GM18868 (cell line): ENCODE measurements around the gene TP53TG5.

ENCODE experiments used
- ATAC-seq: cut with Tn5 transposase; IDR thresholded peaks from one replicate; pipeline ENCODE4 v1.9.1; 2021; ENCODE audit warnings: mild to moderate bottlenecking, moderate library complexity; ENCODE audit not compliant: unreplicated experiment

TP53TG5 gene

DNA sequence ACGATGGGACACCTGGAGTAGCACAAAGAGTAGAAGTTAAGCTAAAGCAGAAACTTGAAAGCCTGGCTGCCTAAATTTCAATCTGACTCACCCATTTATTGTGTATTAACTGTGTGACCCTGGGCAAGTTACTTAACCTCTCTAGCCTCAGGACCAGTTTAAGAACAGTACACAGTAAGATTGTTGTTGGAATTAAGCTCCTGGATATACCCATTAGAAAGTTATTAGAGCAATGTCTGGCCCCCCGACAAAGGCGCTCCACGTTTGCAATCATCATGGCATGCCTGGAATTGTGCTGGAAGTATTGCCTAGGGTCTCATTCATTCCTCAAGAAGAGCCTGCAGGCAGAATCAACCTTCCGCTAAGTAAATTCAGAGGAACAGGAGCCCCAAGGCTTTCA lies 31.3 kb downstream of the TP53TG5 start:
- ATAC-seq, result no peak

DNA sequence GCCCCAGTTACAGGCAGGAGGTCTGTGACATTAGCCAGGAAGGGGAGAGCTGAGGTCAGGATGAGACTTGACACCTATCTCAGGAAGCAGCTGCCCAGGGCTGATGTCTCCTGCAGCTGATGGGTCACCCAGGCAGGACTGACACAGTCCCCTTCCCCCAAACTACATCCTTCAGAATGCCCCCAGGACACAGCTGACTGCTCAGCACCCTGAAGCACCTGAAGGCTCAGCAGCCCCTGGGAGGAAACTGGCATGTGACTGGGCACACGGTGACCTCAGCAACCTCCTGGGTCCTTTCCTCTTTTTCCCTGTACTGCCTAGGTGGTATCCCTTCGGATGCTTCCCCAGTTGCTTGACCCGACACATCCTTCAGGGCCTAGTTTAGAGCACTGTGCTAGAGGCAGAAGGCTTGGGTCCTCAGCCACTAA lies 31.8 kb downstream of the TP53TG5 start:
- ATAC-seq, result no peak

DNA sequence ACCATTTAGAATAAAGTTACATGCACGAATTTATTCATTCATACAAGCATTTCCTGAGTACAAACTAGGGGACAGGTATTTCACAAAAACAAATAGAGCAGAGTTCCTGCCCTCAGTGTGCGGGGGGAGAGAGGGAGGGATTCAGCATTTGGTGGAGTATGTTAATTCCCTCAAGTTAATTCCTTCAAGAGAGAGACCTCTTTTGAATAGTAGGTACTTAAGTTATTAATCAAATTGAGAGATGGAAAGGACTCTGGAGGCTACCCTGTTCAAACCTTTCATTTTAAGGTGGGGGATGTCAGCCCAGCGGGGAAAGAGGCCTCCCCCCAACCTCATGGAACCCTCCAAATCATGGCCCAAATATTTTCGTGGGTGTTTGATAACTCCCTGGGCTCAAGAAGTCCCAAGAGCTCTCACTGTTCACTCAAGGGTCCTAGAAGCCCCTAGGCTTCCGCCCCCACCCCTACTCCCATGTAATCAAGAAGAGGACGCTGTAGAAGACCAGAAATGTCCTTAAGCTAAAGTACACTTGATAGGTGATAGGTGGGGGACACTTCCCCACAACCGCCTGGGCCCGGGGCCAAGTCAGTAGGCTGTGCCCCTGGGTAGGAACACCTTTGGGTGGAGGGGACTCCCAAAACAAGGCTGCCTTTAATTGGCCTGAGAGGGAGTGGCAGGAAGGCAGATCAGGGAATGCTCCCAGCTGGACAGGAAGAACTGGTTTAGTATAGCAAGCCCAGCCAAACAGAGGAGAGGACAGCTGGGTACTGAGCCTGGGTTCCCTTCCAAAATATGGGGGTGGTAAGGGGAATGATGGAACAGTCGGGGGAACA lies 32.8 kb downstream of the TP53TG5 start:
- ATAC-seq, result no peak

DNA sequence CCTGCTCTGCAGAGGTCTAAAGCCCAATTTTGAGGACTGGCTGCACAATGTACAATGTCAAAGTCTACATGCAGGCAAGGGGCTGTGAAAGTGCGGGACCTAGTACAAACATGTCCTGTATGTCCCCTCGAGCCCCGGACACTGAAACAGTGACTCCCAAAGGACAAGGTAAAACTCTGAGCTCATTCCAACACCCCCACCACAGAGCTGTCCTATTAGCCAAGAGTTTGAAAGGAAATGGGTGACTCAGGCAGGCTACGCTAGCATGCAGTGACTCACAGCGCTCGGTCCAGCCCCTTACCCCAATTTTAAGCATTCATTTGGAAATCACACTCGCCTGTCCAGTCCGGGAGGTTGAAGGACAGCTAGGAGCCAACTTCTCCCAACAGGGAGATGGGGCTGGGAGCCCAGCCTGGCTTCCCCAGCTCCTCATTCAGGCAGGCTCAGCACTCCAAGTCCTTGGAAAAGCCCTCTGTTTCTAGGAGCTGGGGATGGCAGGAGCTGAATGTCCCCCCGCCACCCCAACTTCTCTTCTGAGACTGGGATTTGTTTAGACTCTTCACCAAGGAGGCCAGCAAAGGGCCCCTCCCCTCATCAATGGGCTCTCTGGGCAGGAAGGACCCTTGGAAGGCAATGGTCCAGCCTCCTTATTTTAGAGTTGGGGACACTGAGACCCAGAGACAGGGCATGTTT lies 33.8 kb downstream of the TP53TG5 start:
- ATAC-seq, result no peak

DNA sequence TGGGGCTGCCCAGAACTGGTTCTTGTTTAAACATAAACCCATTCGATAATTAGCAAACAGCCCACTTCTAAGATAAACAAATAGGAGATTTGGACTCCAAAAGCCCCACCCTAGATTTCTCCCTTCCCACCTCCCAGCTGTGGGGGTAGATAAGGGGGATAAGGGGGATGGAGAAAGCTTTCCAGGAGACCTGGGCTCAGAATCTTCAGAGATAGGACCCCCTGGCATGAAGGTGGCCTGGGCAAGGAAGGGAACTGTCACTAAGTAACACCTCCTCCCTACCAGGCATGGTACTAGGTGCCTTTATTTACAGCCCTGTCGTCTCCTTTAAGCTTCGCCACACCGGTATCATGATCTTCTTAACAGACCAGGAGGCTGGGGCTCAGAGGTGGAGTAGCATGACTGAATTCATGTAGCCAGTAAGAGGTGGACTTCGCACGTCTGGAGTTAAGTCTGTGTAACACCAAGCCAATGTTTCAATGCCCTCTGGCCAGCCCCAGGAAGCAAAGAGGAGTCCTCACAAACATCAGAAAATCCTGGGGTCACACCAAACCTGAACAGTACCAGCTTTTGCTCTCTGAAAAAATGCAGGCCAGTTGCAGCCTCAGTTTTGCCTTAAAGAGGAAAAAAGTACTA lies 34.5 kb downstream of the TP53TG5 start:
- no peak for ATAC-seq

DNA sequence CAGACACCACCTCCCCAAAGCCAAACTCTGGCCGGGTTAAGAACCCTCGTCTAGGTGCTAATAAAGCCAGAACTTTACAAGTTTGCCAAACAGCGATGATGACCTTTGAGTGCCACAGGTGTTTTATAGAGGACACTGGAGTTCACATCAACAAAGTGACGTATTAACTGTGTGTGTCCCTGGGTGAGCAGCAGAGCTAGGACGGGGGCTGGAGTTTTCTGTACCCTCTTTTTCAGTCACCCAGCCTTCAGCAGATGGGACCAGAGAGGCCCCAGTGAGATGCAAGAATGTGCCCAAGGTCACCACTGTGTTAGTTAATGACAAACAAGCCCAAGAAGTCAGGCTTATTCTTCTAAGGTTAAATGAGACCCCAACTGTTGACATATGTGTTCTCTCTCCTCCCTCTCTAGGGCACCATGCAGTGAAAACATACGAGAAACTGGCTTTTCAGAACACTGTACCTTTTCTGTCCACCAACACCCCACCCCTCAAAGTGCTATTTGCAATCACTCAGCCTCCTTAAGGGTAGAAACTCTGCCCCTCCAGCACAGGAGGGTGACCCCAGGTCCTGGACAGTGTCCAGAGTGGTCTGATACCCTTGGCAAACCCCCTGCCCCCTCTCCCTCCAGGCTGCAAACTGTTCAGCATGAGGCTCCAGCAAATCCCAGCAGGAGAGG lies 35.1 kb downstream of the TP53TG5 start:
- no peak for ATAC-seq

DNA sequence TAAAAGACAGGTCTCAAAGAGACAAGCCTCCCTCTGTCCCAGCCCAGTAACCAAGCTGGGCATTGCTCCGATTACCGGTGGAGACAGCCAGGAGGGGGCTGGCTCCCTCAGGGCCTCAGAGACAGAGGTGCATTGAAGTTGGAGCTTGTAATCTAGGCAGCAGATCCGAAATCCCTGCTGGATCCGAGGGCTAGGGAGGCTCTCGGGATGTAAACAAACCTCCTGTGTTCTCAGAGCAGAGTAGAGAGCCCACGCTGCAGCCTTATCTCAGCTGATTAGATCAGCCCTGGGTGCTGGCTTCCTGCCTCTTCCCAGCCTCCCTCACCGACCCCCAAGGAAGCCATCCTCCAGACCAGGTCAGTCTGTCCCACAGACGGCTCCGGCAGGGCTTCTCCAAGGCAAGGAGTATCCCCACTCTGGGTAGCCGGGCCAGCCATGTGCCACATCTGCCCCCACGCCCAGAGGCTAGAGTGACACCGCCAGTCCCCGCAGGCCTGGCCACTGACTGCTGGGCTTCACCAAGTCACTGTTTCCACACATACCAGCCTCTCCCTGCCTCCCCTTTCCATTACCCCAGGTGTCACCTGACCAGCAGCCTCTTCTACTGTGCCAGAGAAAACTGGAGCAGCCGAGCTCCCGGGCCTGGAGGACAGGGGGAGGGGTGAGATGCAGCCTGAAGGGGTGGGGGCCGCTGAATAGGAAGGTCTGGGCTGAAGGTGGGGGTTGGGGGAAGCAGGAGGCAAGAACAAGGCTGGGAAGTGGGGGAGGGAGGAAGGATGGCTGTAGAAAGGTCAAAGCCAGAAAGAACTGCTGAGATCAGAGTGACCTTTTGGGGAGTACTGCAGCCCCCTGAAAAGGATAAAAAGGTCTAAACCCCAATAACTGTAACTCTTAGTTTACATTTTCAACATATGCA lies 35.9 kb downstream of the TP53TG5 start:
- ATAC-seq, result no peak

DNA sequence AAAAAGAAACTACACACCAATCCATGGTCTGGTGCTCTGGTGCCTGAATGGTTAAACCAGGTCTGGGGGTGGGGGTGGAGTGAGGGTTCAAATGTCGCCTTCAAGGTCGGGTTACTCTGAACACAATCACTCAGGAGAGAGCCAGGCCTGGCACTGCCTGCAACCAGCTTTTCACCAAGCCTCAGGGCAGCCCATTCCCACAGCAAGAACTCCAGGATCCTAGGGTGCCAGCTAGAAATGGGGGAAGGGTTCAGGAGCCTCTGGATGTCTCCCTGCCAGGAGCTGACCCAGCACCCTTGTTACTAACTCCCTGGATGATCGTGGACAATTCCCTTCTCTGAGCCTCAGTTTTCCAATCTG lies 36.6 kb downstream of the TP53TG5 start:
- ATAC-seq, result no peak

DNA sequence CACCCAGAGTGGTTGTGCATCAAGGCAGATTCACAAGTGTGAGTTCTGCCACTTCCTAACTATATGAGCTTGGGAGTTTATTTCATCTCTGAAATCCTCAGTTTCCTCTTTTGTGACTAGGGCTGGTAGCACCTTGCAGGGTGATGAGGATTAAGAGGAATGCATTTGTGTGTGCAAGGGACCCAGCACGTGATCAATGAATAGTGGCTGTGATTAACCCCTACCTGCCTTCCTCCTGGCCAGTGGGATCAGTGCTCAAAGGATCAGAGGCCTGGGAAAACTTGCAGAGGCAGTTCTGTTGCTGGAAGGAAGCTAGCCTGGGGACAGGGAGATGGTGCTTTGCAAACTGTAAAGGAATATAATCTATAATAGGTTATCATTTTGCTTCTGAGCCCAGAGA lies 37.2 kb downstream of the TP53TG5 start:
- no peak for ATAC-seq

DNA sequence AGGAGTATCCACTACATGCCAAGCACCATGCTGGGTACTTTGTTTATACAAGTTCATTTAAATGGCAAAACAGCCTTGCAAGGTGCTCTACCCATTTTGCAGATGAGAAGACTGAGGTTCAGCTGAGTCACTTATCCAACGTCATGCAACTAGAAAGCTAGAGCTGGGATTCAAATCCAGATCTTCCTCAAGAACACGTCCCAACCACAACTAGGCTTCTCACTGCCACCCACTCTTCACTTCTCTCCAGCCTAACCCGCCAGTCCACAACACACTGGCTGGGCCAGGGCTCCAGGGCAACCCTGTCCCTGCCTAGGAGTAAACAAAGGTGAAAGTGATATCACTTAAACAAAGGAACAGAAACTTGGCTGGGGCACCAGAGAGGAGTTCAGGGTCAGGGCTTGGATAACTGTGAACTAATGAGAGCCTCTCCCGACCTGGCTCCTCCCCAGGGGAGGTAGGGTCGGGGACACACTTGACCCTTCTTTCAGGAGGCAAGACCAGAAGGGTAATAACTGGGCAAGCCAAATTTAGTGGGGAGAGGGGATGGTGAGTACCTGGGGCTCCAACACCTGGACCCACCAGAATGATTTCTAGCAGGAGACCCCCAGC lies 37.8 kb downstream of the TP53TG5 start:
- ATAC-seq, result no peak

DNA sequence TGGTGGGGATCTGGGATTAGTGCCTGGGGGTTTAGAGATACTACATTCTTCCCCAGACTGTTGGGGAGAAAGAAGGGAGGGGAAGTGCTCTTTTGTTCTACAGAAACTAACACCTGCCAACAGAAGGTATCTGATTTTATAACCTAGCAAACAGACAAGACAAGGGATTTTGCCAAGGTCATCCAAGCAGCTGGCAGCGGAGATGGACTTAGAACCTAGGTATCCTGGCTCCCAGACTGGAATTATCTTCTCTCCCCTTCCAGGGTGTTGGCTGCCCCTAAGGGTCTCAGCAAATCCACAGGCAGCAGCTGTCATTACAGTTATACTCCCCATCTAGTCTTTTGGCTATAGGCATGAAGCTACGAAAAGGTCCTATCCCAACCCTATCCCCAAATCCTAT lies 38.3 kb downstream of the TP53TG5 start:
- ATAC-seq, result no peak

DNA sequence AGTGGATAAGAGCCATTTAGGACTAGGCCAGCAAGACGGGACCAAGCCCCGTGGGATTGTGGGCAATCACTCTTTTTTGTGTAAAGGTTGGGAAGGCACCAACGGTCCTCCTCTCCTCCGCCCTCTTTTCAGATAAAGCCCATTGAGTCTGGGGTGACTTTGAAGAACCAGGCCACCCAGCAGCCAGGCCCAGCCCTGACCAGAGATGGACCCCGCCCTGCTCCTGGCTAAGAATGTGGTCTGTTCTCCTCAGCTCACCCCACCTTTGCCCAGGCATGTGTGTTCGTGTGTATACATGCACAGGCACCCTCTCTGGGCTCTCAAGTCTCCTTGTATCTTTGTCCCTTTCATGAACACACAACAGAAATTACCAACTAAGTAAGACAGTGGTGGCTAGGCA lies 39.0 kb downstream of the TP53TG5 start:
- ATAC-seq, result no peak

DNA sequence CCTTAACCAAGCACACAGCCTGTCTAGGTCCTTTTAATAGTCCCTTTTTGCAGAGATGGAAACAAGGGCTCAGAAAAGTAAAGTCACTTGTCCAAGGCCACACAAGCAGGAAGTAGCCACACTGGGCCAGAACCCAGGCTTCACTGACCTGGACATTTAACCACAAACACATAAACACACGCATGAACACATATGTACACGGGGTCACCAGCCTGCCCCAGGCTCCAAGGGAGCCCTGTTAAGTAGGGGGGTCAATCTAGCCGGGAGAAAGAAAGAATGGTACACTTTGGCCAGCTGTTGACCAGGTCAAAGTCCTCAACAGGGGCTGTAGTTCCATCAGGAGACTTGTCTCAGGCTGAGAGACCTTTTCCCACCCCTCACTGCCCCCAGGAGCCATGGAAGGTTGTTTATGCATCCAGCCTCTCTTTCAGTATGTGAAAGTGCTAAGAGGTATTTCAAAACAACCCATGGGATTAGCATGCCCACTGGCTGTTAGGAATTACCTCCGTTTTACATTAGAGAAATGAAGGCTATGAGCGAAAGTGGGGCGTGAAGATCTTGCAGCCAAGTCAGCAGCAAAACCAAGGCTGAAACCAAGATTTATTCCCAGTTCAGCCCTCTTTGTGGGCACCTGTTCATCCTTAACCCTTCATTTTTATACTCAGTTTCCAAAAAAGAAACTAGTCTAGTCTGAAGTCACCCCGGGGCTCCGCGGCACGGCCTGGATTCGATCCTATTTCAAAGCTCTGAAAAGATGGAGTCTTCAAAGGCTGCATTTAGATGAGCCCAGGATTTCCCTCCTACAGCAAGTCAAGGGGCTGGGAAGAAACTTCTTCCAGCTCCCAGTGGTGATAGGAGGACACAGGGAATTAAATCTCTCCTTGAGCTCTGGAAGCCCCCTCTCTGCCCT lies 39.7 kb downstream of the TP53TG5 start:
- ATAC-seq, result no peak

DNA sequence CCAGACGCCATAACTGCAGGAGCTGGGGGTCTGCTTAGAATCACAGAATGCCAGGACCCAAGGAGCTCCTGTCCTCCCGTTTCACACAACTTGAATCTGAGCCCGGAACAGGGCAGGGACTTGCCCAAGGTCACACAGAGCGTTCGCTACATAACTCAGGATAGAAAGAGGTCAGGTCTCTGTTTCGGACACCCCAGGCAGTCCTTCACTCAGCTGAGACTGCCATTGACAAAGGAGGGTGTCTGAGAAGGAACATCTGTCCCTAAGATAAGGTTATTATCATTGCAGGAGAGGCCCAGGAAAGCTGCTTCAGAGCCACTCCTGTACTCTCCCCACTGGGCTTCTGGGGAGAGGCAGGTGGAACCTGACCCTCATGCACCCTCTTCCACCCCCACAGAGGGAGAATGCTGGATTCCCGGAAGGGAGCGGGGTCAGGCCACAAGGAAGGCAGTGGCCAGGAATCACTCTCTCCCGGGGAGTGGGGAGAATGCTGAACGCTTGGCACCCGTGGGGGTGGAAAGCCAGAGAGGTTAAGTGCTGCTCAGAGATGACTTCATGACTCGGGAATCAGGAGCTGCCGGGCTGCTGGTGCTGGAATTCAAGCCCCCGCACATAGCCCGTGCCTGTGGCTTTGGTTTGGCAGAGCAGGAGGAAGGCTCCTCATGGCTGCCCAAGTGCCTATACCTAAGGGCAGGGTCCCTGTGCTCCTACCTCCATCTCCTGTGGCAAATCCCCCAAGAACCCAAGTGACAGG lies 40.6 kb downstream of the TP53TG5 start:
- ATAC-seq, result no peak

DNA sequence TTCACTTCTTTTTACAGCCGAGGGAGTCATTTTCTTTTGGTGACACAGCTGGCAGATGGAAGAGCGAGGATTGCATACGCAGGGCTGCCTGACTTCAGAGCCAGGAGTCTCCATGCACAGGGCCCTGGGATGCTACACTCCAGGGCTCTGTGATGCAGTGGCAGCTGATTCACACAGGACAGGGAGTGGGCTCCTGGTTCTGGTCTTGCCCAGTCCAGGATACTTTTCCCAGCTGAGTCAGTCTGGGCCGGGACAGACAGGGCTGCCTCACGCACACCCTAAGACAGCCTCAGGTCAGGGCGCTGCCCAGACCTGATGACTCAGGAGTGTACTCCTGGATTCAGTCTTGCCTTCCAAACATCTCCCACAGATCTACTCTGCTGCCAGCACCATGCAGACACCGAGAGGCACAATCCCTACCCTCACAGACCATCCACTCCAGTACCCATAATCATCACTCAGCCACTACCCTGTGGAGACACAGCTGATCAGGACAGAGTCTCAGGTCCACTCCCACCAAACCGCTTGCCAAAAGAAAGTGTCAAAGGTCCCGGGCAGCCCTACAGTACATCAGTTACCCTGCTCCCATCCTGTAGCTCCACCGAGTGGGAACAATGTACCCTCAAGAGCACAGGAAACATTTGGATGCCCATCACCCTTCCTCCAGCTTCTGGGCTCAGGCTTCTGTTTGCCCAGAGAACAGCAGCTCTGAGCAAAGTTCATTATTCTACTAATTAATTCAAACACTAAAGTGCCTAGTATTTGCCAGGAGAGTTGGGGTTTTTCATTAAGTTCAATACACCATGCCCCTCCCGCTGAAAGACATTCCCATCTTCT lies 41.4 kb downstream of the TP53TG5 start:
- ATAC-seq, result no peak

DNA sequence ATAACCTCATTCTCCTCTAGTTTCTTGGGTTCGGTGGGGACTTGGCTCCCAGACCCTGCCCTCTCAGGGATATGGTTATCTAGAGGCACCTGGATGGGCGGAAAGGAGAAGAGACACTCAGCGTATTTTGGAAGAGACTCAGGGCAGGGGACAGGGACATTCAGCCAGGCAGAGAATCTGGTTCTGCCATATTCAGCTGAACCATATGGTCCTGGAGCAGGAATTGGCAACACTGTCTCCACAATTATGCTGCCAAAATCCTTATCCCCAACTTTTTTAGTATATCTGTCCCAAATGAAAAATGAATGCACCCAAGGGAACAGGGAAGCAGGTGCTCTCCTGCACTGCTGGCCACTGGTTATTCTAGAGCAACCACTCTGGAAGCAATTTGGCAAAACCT lies 47.6 kb downstream of the TP53TG5 start:
- no peak for ATAC-seq
